A673 (cell line): ENCODE data around the gene AEBP2.

Experiments
- EZH2 ChIP-seq: fragments of 200-600 bp; sonication (generic); IDR thresholded peaks from 2 replicates; pipeline ENCODE4 v1.6.1; 2017; ENCODE audit warnings: borderline replicate concordance, low read depth, mild to moderate bottlenecking, mixed read lengths, antibody characterized with exemption, low read length; ENCODE audit not compliant: poor library complexity, severe bottlenecking
- TF ChIP-seq, protein P1 (sequence below): fragments of 300-800, 200-600 bp; sonication (generic); conservative IDR thresholded peaks from 2 replicates; pipeline ENCODE4 v1.5.1; 2017; ENCODE audit warnings: low read depth, mild to moderate bottlenecking, antibody characterized with exemption, low read length, moderate library complexity, mixed read lengths

DNA sequence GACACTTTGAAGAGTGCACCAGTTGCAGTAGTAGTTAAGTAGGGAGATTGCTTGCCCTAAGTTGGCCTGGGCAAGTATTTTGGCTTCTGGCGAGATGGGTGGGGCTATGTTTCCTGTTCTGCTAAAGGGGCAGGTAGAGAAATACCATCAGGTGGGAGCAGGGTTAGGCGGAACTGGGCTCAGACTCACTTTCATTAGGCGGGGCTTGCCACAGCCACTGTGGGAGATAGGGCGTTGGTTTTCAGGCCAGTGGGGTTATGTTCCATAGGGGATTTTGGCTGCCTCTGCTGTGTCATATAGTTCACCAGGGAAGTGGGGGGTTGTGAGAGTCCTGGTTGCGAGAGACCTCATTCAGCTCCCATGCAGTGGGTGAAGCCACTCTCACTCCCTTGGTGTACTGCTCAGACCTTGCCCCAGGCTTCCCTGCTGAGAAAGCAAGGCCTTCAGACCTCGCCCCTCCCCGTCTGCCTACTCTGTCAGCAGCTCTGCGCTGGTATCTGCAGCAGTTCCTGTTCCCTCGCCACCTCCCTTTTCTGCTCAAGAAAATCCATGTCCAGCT lies 43.3 kb downstream of the AEBP2 start:
- TF ChIP-seq, protein P1, sequence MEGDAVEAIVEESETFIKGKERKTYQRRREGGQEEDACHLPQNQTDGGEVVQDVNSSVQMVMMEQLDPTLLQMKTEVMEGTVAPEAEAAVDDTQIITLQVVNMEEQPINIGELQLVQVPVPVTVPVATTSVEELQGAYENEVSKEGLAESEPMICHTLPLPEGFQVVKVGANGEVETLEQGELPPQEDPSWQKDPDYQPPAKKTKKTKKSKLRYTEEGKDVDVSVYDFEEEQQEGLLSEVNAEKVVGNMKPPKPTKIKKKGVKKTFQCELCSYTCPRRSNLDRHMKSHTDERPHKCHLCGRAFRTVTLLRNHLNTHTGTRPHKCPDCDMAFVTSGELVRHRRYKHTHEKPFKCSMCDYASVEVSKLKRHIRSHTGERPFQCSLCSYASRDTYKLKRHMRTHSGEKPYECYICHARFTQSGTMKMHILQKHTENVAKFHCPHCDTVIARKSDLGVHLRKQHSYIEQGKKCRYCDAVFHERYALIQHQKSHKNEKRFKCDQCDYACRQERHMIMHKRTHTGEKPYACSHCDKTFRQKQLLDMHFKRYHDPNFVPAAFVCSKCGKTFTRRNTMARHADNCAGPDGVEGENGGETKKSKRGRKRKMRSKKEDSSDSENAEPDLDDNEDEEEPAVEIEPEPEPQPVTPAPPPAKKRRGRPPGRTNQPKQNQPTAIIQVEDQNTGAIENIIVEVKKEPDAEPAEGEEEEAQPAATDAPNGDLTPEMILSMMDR: no peak
- TF ChIP-seq EZH2: no peak
